GM10248 (cell line): ENCODE data around the gene HPSE2.

Experiments
- CTCF ChIA-PET: fragments of 300-600 bp; sonication (Branson Sonifier 250); formaldehyde crosslinking; extraction: SDS; loops from one replicate; lab custom pipeline; 2021; ENCODE audit warnings: antibody characterized with exemption; lab: Yijun Ruan, JAX
- POLR2A ChIA-PET: fragments of 350-650 bp; sonication (Branson Sonifier 250); formaldehyde crosslinking; extraction: SDS; loops from one replicate; lab custom pipeline; 2020; ENCODE audit warnings: antibody characterized with exemption; lab: Yijun Ruan, JAX
- DNase-seq: peaks from one replicate; pipeline ENCODE4 v3.0.0; 2012; ENCODE audit errors: extremely low spot score
- TF ChIP-seq, protein P1 (sequence below): IDR thresholded peaks from 2 replicates; pipeline ENCODE4 v1.5.1; 2012; ENCODE audit warnings: mild to moderate bottlenecking, low read depth; ENCODE audit errors: extremely low read depth, missing control alignments, control extremely low read depth

Gene HPSE2

DNA sequence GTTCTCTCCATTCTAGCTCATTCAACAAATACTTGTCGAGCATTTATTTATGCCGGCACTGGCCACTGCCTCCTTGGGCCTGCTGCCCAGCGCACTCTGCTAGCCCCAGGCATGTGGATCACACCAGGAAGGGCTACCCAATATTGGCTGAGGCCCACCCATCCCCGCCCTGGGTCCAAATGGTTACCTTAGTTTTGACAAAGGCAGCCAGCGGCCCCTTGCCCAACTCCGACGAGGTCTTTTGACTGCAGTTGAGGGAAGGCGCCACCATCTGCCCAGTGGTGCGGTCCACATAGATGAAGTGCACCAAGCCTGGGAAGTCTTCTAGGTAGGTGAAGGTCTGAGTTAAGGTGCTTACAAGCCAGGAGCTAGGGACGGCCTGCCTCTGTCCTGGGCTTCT lies 813.5 kb downstream of the HPSE2 start:
- TF ChIP-seq, protein P1, sequence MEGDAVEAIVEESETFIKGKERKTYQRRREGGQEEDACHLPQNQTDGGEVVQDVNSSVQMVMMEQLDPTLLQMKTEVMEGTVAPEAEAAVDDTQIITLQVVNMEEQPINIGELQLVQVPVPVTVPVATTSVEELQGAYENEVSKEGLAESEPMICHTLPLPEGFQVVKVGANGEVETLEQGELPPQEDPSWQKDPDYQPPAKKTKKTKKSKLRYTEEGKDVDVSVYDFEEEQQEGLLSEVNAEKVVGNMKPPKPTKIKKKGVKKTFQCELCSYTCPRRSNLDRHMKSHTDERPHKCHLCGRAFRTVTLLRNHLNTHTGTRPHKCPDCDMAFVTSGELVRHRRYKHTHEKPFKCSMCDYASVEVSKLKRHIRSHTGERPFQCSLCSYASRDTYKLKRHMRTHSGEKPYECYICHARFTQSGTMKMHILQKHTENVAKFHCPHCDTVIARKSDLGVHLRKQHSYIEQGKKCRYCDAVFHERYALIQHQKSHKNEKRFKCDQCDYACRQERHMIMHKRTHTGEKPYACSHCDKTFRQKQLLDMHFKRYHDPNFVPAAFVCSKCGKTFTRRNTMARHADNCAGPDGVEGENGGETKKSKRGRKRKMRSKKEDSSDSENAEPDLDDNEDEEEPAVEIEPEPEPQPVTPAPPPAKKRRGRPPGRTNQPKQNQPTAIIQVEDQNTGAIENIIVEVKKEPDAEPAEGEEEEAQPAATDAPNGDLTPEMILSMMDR: no peak
- ChIA-PET CTCF (interaction anchor here (1.2 to 7.8 kb wide), 4 partner anchors 13 to 825 kb away, joined by 4 to 98 read pairs (median 8); partner anchors contain the start of gene PYROXD2), POLR2A (no interaction called here)

DNA sequence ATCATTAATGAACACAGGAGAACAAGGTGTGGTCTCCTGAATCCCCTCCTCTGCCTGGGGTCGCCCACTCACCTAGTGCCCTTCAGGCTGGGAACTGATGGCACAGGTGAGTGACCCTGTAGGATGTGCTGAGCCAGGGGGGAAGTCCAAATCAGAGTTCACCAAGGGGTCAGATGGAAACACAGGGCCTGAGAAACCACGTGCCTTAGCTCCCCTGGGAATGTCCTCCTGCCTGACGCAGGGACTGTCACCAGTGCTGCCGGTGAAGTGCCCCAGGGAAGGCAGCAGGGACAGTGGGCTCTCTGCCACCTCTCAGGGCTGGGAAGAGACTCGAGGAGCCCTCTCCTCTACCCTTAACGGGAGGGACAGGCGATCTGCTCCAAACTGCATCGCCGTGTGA lies 814.9 kb downstream of the HPSE2 start:
- DNase-seq: no peak
- TF ChIP-seq, protein P1: no peak
- ChIA-PET CTCF (no interaction called here), POLR2A (no interaction called here)

More for the DNA sequence above, 813.5 kb downstream of the HPSE2 start:
- DNase-seq: no peak

DNA sequence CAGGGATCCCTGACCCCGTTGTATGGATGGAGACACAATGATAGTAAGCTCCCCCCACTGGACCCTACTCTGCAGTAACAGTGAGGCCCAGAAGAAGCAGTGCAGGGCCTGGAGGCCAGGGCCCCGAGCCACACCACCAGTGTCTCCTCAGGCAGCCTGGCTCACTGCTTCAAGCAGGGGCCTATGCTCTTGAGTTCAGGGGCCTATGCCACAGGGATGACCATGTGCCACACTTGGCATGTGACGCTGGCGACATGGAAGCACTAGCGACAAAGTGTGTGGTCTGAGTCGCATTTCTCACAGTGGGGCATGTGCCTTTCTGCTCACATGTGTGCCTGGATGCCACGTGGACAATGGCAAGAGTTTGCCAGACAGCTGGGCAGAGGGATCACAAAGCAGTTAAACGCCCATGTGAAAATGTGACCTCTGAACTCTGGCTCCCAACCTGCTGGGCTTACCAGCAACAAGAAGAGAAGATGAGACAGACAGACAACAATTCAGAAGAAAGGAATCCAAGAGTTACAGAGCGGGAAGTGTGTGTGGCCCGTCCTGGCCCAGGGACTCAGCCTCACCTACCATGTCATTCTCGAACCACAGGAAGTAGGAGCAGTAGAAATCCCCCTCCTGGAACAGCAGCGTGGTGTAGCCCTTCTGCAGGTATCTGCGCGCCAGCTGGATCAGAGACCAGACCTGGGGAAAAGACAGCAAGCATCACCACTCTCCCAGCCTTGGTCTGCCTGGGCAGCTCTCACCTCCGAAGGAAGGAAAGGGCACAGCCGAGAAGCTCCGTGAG lies 816.0 kb downstream of the HPSE2 start:
- POLR2A ChIA-PET: no interaction called here
- CTCF ChIA-PET: no interaction called here
- TF ChIP-seq, protein P1: no peak
- DNase-seq: no peak

DNA sequence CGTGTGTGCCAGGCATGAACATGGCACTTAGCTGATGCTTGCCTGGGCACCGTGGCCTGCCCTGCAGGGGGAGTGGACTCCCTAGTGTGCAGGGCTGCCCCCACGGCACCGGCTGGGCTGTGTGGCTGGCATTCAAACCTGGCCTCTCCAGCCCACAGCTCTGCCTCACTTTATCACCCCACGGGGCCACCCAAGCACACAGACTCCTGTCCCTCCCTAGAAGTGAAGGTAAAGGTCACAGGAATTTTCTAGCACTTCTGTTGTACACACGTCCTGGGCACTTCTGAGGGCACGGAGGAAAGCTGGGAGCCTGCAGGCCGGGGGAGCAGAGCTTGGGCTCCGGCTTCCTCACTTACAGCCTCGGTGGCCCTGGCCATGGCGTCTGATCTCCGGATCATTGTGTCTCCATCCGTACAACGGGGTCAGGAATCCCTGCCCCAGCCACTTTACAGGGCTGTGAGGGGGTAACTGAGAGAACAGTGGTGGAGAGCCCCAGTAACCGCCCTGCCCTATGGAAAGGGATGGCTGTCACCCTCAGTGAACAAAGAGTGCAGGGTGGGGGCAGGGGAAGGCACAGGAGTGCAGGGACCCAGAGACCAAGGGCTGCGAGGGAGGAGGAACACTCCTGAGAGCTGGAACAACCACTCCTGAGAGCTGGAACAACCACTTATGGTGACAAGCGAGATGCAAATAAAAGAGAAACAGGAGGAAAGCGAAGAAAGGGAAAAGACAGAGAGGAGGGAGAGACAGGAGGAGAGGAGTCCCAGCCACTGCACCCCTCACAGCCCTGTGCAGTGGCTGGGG lies 816.8 kb downstream of the HPSE2 start:
- ChIA-PET POLR2A (no interaction called here), CTCF (interaction anchor here (1.1 kb wide), 1 partner anchor 9 kb away, joined by 4 read pairs; no protein-coding TSS in a partner anchor)
- DNase-seq: no peak
- TF ChIP-seq, protein P1: no peak

DNA sequence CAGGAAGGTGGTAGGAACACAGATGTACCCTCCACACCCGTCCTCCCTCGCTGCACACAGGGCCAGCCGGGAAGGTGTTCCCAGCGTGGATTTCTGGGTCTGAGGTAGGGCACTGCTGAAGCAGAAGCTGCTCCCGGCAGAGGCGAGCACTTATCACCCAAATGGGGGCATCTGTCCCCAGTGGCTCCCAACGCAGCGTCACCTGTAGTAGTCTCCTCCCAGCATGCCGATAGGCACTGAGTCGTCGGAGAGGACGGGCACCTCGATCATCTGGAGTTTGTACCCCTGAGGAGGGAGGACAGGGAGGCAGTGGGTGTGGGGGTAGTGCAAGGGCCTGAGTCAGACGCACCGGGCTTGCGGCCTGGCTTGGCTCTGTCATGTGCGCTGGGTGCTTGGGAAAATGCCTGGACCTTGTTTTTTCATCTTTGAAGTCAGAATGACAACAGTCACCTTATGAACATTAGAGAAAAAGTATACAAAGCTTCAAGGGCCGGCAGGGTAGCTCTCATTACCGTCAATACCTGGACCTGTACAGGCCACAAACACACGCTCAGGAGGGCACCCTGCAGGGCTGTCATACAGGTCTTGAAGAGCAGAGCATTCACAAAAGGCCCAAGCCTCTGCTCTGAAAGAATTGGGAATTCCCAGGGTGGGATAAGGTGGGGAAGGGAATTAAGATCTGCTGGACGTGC lies 817.5 kb downstream of the HPSE2 start:
- TF ChIP-seq, protein P1: no peak
- DNase-seq: no peak
- POLR2A ChIA-PET: no interaction called here
- CTCF ChIA-PET: interaction anchor here (1.1 to 2.4 kb wide), 2 partner anchors 7 to 10 kb away, joined by 4 to 5 read pairs; no protein-coding TSS in a partner anchor

DNA sequence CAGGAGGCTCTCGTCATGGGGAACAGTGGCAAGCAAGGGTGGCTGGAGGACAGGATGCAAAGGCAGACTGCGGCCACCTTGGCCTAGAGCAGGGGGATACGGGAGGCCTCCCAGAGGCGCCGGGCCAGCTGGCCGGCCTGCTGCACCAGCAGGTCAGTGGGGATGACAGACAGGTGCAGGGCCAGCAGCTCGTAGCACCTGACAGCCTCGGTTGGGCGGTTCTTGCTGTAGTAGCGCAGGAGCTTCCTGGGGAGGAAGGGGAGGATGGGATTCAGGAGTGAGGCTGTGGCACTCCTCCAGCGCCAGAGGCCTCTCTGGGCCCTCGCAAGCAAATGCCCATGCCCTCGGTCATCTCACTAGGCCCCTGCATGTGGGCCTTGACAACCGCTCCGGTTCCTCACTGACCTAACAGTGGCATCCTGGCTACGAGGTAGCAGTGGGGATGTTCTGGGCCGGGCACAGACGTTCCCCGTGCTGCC lies 818.1 kb downstream of the HPSE2 start:
- TF ChIP-seq, protein P1: no peak
- no peak for DNase-seq
- CTCF ChIA-PET: interaction anchor here (2.4 kb wide), 1 partner anchor 8 kb away, joined by 5 read pairs; no protein-coding TSS in a partner anchor
- POLR2A ChIA-PET: no interaction called here
